Suppressor macrophage (primary cell): ENCODE measurements around the gene VSTM5.
A peak's percentile ranks its signal among the peaks of the same experiment; 100 is the strongest.

ENCODE experiments used
- DNase-seq, 4 experiments: peaks; one replicate each; pipeline ENCODE4 v3.0.0-alpha.2; 2020 to 2022

Gene VSTM5

GRCh38 chr11:93784935-93785360 is 65.5 kb downstream of the VSTM5 start:
- peak in 1 of 4 experiments; percentile 1 for DNase-seq

- peak; percentile 92 to 95 (median 94) for DNase-seq
Observed at GRCh38 chr11:93784145-93784934, 66.1 kb downstream of the VSTM5 start, which contains the start of gene MED17. MED17 (plus strand) TSS chr11:93784282; CDS start chr11:93784514, 232 bp downstream.

DNA sequence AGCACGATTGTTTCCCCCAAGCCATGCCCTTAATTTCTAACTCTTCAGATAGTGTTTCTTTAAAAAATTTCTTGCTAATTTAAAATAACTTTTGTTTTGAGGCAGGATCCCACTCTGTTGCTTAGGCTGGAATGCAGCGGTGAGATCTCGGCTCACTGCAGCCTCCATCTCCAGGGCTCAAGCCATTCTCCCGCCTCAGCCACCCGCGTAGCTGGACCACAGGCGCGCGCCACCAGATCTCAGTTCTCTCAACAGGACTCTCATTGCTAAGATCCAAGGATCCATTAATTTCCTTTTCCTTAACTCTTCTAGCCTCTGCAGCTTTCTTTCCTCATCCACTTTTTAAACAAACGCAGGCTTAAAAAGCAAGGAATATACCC is 66.7 kb downstream of the VSTM5 start:
- no peak for DNase-seq

DNA sequence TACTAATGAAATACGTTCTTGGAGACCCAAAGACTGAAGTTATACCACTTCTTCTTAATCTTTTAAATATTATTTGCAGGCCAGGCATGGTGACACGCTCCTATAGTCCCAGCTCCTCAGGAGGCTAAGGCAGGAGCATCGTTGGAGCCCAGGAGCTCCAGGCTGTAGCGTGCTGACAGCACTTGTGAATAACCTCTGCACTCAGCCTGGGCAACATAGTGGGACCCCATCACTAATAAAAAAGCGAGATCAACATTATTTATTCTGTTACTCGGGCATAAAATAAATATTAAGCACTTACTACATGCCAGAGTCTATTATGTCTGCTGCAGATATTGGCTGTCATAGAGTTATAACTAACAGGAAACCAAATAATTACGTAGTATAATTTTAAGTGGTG is 67.1 kb downstream of the VSTM5 start:
- DNase-seq = no peak

DNA sequence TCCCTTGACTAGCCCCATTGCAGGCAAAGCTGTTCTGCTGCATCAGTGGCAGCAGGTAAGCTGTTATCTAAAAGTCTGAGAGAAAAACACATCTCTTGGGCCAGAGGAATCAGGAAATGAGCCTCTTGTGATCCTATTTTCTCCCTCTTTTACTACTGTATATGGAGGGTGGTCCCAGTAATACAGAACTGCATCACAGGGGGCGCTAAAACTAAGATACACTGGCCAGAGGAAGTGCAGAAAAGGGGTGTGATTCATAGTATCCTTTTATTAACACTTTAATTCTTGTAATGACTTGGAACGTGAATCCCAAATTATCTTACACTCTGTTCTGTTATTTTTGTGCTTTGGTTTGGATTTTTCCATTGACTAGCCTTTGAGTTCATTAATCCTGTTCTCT is 75.1 kb downstream of the VSTM5 start:
- peak; percentile 18 to 30 (median 26) for DNase-seq

- peak; percentile 37 to 65 (median 59) for DNase-seq
Observed at GRCh38 chr11:93774560-93774959, 75.9 kb downstream of the VSTM5 start.

DNA sequence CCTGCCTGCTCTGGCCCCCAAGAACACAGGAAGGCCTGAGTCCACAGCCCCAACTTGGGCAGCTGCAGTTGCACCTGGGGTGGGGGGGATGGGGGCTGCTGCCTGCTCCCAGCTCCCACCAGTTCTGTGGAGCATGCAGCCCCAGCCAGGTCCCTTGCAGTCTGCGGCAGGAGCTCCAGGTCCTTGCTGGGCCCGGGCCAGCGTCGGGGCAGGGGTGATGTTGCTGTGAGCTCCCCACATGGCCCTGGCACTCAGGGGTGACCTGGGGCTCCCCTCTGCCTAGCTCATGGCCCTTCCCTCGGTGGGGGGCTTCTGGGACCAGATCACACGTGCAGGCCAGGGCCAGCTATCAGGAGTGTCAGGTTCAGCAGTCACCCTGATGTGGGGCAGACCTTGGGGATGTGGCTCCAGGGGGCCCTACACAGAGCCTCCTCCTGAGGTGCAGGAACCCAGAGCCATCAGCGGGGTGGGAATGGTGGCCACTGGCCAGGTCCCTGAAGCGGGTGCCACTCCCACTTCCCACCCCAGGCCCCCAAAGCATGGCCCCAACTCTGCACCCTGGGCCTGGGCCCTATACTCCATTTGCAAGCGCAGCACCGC is 76.7 kb downstream of the VSTM5 start:
- DNase-seq = no peak

- no peak for DNase-seq
Observed at GRCh38 chr11:93773045-93773477, 77.4 kb downstream of the VSTM5 start.

DNA sequence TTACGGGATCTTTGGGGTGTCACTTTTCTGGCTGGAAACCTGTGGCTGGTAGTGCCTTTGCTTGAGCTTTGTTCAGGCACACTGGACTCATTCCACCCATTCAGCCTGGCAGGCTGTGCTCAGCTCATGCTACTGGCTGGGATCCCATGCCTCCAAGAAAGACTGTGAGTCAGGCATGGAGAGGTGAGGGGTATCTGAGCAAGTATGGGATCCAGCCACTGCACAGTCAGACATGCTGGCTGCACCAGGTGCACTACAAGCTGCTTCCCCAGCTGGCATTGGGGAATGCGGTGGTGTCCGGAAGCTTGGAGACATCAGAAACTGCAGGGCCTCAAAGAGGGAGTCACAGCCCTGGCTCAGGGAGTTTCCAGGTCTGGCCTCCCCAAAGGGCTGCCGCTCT is 78.3 kb downstream of the VSTM5 start:
- DNase-seq = no peak

DNA sequence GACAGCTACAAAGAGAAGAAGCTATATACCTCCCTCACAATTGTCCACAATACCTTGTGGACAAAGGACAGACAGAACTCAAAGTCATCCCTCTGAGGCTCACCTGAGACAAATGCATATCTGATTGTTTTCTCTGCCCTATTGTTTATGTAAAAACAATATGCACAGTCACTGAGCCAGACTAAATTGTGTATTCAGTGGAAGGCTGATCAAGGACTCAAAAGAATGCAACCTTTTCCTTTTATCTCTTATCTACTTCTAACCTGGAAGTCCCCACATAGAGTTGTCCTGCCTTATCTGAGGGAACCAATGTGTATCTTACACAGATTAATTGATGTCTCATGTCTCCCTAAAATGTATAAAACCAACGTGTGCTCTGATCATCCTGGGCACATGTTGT is 80.3 kb downstream of the VSTM5 start:
- DNase-seq = no peak
